HG03095 (cell line): ENCODE data around the gene CXorf49B.

Experiments used
- ATAC-seq: cut with Tn5 transposase; IDR thresholded peaks from one replicate; pipeline ENCODE4 v1.9.1; 2021; ENCODE audit warnings: moderate library complexity; ENCODE audit not compliant: unreplicated experiment

The CXorf49B gene

GRCh38 chrX:71815121-71815905 is 52.2 kb downstream of the CXorf49B start:
- ATAC-seq: no peak

GRCh38 chrX:71815906-71816156 is 52.7 kb downstream of the CXorf49B start:
- no peak for ATAC-seq
